ENCODE results near the gene ADH1C. TPM values are rescaled to one million over a fixed set of nuclear protein-coding genes. Genes with fewer than 3 reads are reported as not detected.
"Not testable (repeated sequence)": the region's sequence is repeated elsewhere in the genome, so short reads cannot be mapped to it uniquely, and the experiment has no call there.

Gene ADH1C
- total RNA-seq, 1 donor from 2014 or later: 2.3 TPM

- DNase-seq: no peak
These were observed 5.4 kb upstream of the ADH1C start for GRCh38 chr4:99357948-99358347.

GRCh38 chr4:99356992-99357391 is 4.4 kb upstream of the ADH1C start:
- DNase-seq: no peak

GRCh38 chr4:99356149-99356548 is 3.6 kb upstream of the ADH1C start:
- DNase-seq: not testable (repeated sequence)

- no peak for DNase-seq
These were observed 1.1 kb downstream of the ADH1C start for GRCh38 chr4:99351487-99351886.

GRCh38 chr4:99349338-99349737 is 3.2 kb downstream of the ADH1C start:
- no peak for DNase-seq

GRCh38 chr4:99342624-99343023 is 9.9 kb downstream of the ADH1C start:
- DNase-seq: not testable (repeated sequence)

- no peak for DNase-seq
These were observed 11.1 kb downstream of the ADH1C start for GRCh38 chr4:99341426-99341825.

GRCh38 chr4:99339172-99339571 is 13.4 kb downstream of the ADH1C start:
- DNase-seq: no peak

GRCh38 chr4:99336553-99336952 is 16.0 kb downstream of the ADH1C start:
- DNase-seq: no peak

GRCh38 chr4:99334880-99335279 is 17.7 kb downstream of the ADH1C start:
- no peak for DNase-seq

GRCh38 chr4:99330648-99331047 is 21.9 kb downstream of the ADH1C start:
- no peak for DNase-seq

- DNase-seq: no peak
These were observed 22.7 kb downstream of the ADH1C start for GRCh38 chr4:99329876-99330275.

GRCh38 chr4:99324979-99325378 is 27.6 kb downstream of the ADH1C start:
- peak; percentile 91 for DNase-seq

GRCh38 chr4:99324361-99324760 is 28.2 kb downstream of the ADH1C start:
- no peak for DNase-seq

- DNase-seq: peak; percentile 50
These were observed 28.8 kb downstream of the ADH1C start for GRCh38 chr4:99323756-99324155.

- DNase-seq: no peak
These were observed 31.0 kb downstream of the ADH1C start, which contains the start of gene ADH1B for GRCh38 chr4:99321241-99322191. ADH1B (minus strand) TSS chr4:99321401; CDS start chr4:99321331, 70 bp downstream.

- DNase-seq: not testable (repeated sequence)
These were observed 34.7 kb downstream of the ADH1C start for GRCh38 chr4:99317811-99318210.

- DNase-seq: no peak
These were observed 35.2 kb downstream of the ADH1C start for GRCh38 chr4:99317354-99317753.

- no peak for DNase-seq
These were observed 36.7 kb downstream of the ADH1C start for GRCh38 chr4:99315839-99316238.

- no peak for DNase-seq
These were observed 38.3 kb downstream of the ADH1C start for GRCh38 chr4:99314211-99314610.

GRCh38 chr4:99310389-99310788 is 42.2 kb downstream of the ADH1C start:
- no peak for DNase-seq

GRCh38 chr4:99305638-99306400 is 46.7 kb downstream of the ADH1C start:
- DNase-seq: no peak

Measured in skin of body (tissue), 2 donors.